ENCODE measurements around the gene FHIT.
A peak's percentile ranks its signal among the peaks of the same experiment; 100 is the strongest.

FHIT gene

GRCh38 chr3:60629816-60630215 is 621.4 kb downstream of the FHIT start:
- no peak for DNase-seq (ENCODE audit: low read depth)

DNA sequence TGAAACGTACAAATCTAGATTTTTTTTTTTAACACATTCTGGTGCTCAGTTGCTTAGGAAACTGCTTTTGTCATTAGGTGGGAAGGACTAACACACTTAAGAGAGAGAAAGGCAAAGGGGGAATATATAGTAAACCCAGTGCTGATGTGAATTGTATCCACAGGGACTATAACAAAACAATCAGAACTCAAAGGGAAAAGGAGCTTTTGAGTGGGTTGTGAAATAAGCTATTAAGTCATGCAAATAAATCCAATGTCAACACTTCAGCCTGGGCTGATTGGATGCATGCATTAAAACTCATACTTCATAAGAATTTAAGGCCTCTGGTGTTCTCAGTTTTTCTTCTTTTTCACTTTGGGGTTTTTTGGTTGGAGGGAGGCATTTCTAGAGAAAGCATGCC is 628.9 kb downstream of the FHIT start:
- DNase-seq (ENCODE audit: low read depth), result no peak

- no peak for DNase-seq (ENCODE audit: low read depth)
Measured at GRCh38 chr3:60617188-60617587, 634.1 kb downstream of the FHIT start.

- DNase-seq (ENCODE audit: low read depth), result no peak
Measured at GRCh38 chr3:60613769-60614303, 637.4 kb downstream of the FHIT start.

DNA sequence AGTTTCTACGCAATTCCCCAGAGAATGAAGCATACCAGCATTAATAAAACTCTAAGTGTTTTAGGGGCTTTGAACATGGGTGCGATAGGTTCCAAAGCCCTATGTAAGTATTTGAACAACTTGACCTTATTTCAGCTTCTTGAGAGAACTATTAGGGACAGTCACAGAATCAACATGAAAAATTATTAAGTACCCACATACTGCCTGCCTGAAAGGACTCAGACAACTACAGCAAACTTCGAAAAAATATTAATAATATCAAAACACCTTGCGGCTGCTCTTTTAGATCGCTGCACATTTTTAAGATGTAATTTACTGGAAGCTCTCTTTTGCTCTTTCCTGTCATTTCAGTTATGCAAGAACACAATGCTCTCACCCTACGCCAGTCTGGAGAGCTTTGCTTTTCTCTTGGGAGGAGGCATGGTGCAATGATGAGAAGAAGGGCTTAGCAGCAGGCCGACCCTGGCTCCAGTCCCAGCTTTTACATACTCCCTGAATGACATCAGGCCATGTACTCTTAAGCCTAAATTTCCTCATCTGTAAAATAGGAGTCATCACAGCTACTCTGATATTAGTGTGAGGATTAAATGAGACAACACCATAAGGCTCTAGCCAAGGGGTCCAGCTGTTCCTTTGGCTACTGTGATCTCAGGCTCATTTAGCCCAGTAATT is 640.7 kb downstream of the FHIT start:
- peak; percentile 4 for DNase-seq (ENCODE audit: low read depth)

- peak; percentile 7 for DNase-seq (ENCODE audit: low read depth)
Measured at GRCh38 chr3:60609446-60609845, 641.8 kb downstream of the FHIT start.

DNA sequence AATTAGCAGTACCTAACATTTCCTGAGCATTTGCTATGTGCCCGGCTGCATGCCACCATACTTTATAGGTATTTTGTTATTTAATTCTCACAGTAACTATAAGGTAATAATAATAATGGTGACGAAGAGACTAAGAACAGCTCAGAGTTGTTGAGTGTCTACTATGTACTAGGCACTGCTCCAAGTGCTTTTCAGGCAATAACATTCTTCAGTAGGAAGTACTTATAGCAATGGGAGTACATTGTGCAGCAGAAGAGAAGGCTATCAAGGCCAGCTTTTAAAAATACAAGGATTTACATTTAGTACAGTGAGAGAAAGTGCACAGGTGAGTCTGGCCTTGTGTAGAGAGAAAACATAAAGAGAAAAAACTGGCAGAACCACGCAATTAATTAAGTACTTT is 647.4 kb downstream of the FHIT start:
- no peak for DNase-seq (ENCODE audit: low read depth)

DNA sequence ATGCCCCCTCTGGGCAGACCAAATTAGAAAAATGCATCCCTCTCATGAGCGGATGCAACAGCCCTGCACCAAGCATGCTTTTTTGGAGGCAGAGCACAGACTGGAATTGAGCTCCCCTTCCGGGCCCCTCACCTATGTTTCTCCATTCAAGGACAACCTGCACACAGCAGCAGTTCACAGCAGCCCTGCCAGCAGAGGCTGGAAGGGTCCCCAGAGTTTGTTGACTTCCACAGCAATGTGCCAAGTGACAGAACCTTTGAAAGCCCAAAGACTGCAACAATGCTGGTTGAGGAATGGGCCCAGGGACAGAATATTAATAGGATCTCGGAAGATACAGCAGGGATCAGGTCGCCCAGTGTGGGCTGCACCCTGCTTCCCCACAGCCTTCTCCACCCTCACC is 650.4 kb downstream of the FHIT start:
- no peak for DNase-seq (ENCODE audit: low read depth)

- DNase-seq (ENCODE audit: low read depth), result no peak
Measured at GRCh38 chr3:60599586-60599985, 651.7 kb downstream of the FHIT start.

- no peak for DNase-seq (ENCODE audit: low read depth)
Measured at GRCh38 chr3:60598671-60599070, 652.6 kb downstream of the FHIT start.

DNA sequence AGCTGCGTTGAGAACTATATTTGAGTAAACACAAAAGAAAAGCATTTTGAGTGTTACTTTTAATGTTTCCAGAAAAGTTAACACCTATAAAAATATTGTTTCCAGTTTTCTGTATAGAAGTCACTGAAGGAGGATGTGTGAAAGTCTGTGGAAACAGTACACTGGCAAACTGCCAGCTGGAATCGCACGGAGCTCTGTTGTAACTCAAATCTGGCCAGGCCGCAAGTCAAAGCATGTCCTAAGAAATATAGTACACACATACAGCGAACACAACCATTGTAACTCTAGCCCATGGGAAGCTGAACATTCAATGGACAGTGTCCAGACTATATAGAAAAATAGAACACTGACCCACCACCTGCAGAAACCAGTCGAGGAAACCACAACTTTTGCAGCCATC is 657.2 kb downstream of the FHIT start:
- no peak for DNase-seq (ENCODE audit: low read depth)

DNA sequence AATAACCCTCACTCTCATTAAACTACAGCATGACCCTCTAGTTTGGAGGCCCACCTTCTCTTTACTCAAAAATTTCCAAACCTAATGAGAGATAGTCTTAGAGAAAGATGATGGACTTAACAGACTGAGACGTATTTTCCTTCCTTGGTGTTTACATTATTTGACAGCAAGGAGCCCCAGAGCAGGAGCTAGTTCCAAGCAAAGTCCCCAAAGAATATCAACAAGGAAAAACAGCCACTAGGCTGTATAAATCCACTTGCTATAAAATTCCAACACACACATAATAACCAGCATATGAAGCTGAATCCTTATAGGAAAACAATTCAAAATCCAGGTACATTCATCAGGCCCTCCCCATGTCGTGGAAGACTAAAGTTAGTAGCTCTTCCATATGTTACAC is 660.0 kb downstream of the FHIT start:
- no peak for DNase-seq (ENCODE audit: low read depth)

GRCh38 chr3:60588806-60589205 is 662.4 kb downstream of the FHIT start:
- no peak for DNase-seq (ENCODE audit: low read depth)

- DNase-seq (ENCODE audit: low read depth), result no peak
Measured at GRCh38 chr3:60585918-60586317, 665.3 kb downstream of the FHIT start.

GRCh38 chr3:60584250-60584649 is 667.0 kb downstream of the FHIT start:
- DNase-seq (ENCODE audit: low read depth), result no peak

DNA sequence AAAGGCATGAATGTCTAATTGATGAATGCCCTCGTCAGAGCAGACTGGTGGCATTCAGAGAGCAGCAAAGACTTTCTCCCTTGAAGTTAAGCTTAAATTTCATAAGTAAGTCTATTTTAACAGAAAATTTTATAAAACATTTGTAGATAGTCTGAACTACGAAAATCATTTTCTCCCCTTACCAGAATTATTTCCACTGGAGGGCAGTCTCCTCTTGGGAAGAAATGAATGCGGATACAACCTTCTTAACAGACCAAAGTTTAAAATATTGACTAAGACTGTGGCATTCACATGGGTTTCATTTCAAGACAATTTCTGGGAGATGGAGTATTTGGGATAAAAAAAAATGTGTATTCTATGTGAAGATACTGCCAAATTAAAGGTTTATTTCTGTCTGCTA is 669.0 kb downstream of the FHIT start:
- no peak for DNase-seq (ENCODE audit: low read depth)

GRCh38 chr3:60580809-60581208 is 670.4 kb downstream of the FHIT start:
- DNase-seq (ENCODE audit: low read depth), result no peak

GRCh38 chr3:60579734-60580133 is 671.5 kb downstream of the FHIT start:
- DNase-seq (ENCODE audit: low read depth), result peak; percentile 20

DNA sequence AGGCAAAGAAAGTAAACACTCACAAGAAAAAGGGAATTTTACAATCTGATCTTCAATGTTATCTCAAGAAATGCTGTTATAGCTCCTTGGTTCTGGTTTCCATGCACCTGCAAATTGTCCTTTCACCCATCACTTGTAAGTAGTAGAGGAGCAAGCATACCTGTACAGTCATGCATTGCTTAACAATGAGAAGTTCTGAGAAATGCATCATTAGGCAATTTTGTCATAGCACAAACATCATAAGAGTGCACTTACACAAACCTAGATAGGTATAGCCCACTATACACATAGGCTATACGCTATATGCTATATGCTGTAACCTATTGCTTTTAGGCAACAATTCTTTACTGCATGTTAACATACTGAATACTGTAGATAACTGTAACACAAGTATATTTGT is 672.3 kb downstream of the FHIT start:
- DNase-seq (ENCODE audit: low read depth), result no peak

DNA sequence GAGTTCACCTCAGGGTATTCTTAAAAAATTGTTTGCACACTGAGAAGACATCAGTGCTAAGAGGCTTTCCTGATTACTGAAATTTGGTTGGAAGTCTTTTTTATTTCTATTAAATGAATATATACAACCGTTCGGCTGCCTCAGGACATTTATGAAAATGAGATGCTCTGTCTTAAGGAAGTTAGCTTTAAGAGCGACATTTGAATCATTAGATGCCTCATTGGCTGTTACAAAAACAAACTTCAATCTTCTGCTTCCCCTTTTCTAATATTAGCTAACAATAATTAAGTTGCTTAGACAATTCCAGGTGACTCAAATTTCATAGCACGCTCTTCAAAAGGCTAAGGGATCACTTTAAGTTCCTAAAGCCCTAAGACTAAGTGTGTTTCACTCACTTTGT is 673.7 kb downstream of the FHIT start:
- no peak for DNase-seq (ENCODE audit: low read depth)

DNA sequence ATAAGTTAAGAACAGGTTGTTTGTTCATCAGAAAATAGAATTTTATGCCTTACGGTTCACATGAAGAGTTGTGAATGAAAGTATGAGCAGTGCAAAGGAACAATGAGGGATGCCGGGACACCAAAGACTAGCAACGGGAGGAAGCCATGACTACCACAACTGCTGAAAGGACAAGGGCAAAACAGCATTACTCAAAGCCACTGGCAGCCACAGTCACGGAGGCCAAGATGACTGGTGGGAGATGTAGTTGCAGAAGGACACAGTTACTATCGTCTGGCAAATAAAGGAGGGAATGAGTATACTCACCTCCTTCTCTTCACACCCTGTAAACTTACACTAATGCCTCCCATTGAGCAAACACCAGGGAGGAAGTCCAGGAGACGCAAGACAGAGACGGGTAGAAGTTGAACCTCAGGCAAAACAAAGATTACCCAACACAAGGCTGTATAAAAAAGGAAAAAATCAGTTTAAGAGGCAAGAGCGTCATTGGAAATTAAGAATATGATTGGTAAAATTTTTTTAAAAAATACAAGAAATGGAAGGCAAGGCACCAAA is 675.5 kb downstream of the FHIT start:
- no peak for DNase-seq (ENCODE audit: low read depth)

GRCh38 chr3:60574046-60574769 is 677.0 kb downstream of the FHIT start:
- DNase-seq (ENCODE audit: low read depth), result no peak

DNA sequence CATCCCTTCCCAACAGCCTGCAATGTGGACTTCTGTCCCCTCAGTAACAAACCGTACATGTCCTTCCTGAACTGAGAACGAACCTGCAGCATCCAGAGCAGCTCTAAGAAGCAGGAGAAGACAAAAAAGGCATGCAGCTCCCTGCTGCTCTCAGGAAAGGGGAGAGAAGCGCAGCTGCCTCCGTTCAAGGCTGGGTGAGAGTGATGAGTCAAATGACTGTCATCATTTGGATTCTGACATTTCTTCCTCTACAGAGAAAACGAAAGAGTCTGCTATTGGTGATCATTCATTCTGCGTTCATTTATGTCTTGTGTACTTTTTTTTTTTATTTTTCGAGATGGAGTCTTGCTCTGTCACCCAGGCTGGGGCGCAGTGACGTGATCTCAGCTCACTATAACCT is 677.8 kb downstream of the FHIT start:
- no peak for DNase-seq (ENCODE audit: low read depth)

Measured in HS-27A (cell line).